ENCODE measurements around the gene UBXN1. TPM values are rescaled to one million over a fixed set of nuclear protein-coding genes. Genes with fewer than 3 reads are reported as not detected.

UBXN1 gene
- total and polyA plus RNA-seq, 9 donors: 81.6 to 170 (median 162) TPM

DNA sequence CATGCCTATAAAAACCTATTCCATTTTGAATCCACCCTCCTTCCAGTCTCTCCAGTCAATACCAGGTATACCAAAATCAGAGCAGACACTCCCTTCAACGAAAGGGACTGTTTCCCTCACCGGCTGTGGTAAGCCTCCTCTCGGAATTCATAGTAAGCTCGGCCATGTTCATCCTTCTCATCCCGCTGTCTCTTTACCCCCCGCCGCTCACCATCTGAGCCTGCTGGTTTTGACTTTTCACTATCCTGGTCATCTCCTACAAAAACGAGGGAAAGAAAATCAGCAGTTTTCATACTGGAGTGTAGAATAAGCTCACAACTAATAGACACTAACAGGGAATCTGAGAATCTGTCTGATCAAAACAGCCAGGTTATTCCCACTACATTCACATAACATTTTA is 45.3 kb upstream of the UBXN1 start:
- Histone ChIP-seq H3K27me3 (ENCODE audit: control insufficient read depth, insufficient read depth, low read length) (no peaks in the 10 kb centered on the region), H3K36me3 (ENCODE audit: control insufficient read depth, insufficient read depth, low read length) (peaks cover 49% of the 10 kb centered on the region), H3K27ac (ENCODE audit: low read length) (no peak overlapping the region), H3K9me3 (replicated peaks; ENCODE audit: control insufficient read depth, low read depth, low read length) (no peaks in the 10 kb centered on the region), H3K4me3 (ENCODE audit: low read length) (no peak overlapping the region), H3K4me1 (ENCODE audit: control insufficient read depth, insufficient read depth, low read length) (peaks cover 15% of the 10 kb centered on the region)
- 58% methylated on average over 7 of the region's 8 CpGs for WGBS (ENCODE audit: insufficient coverage)
- no peak for DNase-seq

DNA sequence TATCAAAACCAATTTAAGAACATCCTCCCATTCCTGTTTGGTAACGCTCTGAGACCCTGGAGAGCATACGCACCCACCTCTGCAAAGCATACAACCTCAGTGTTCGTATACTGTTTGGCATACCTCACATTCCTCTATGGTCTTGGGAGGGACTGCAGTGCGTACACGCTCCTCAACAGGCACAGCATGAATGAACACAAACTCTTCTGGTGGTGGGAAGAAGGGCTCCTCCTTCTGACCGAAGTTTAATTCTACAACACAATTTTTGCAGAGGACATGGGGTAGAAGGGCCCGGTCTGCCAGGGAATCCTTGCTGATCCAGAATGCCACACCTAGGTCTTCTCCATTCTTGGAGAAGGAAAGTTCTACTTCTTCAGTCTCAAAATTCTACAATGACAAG is 43.1 kb upstream of the UBXN1 start:
- peaks cover 66% of the 10 kb centered on the region for H3K36me3 ChIP-seq (ENCODE audit: control insufficient read depth, insufficient read depth, low read length)
- 70% methylated on average over 2 of the region's 7 CpGs for WGBS (ENCODE audit: insufficient coverage)
- DNase-seq: no peak
- H3K27ac ChIP-seq (ENCODE audit: low read length): no peak overlapping the region
- H3K9me3 ChIP-seq (replicated peaks; ENCODE audit: control insufficient read depth, low read depth, low read length): no peaks in the 10 kb centered on the region
- H3K4me1 ChIP-seq (ENCODE audit: control insufficient read depth, insufficient read depth, low read length): peaks cover 10% of the 10 kb centered on the region
- no peaks in the 10 kb centered on the region for H3K27me3 ChIP-seq (ENCODE audit: control insufficient read depth, insufficient read depth, low read length)
- H3K4me3 ChIP-seq (ENCODE audit: low read length): no peak overlapping the region

DNA sequence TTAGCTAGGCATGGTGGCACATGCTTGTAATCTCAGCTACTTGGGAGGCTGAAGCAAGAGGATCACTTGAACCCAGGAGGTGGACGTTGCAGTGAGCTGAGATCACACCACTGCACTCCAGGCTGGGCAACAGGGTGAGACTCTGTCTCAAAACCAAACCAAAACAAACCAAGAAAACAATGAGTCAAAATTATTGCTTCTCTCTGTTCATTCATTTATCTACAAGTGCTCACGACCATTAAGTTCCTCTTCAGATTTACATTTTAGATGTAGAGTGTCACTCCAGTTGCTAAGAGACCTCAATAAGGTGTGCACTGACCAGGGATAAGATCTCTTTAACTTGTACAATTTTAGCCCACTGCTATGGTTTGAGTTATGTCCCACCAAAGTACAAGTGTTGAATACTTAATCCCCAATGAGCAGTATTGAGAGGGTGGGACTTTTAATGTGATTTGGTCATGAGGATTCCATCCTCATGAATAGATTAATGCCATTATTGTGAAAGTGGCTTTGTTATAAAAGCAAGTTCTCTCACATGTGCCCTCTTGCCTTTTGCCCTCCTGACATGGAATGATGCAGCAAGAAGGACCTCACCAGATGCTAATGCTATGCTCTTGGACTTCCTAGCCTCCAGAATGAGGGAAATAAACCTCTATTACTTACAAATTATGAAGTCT is 40.6 kb upstream of the UBXN1 start:
- DNase-seq: no peak
- H3K27ac ChIP-seq (ENCODE audit: low read length): no peak overlapping the region
- H3K4me1 ChIP-seq (ENCODE audit: control insufficient read depth, insufficient read depth, low read length): peaks cover 3% of the 10 kb centered on the region
- no peak overlapping the region for H3K4me3 ChIP-seq (ENCODE audit: low read length)
- peaks cover 87% of the 10 kb centered on the region for H3K36me3 ChIP-seq (ENCODE audit: control insufficient read depth, insufficient read depth, low read length)
- WGBS (ENCODE audit: insufficient coverage): no CpG with 5 or more reads among the region's 2 CpGs
- no peaks in the 10 kb centered on the region for H3K27me3 ChIP-seq (ENCODE audit: control insufficient read depth, insufficient read depth, low read length)
- no peaks in the 10 kb centered on the region for H3K9me3 ChIP-seq (replicated peaks; ENCODE audit: control insufficient read depth, low read depth, low read length)

DNA sequence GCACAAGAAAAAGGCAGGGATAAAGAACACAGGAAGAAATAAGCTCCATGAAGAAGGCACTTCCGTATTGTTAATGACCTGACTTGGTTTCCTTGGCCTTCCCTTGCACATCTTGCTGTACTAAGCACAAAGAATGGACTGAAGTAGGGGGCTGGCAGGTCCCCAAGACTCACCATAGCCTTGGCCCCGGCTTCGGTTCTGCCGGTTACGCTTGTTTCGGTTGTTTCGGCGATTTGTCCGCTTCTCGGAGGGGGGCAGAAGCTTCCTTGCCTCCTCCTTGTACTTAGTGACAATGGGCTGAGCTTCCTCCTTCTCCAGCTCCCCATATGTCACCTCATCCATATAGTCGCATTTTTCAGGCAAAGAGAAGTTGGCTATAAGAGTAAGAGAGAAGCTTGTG is 37.9 kb upstream of the UBXN1 start:
- no peak for DNase-seq

DNA sequence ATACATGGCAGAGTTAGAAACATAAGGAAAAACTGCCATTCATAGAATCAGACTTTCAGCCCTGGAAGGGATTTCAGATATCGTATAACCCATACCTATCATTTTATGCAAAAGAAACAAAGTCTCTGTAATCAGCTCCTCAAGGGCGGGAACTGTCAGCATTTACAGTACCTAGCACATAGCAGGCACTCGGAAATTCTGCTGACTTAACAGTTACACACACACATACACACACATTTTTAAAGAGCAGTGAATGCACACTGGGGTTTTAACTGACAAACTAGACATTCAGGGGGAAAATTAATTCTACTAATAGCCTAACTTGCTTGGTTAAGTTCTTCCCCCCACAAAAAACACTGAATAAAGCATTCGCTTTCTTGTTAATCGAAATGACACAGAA is 37.3 kb upstream of the UBXN1 start:
- WGBS (ENCODE audit: insufficient coverage): 100% methylated on average over 2 of the region's 5 CpGs
- Histone ChIP-seq H3K9me3 (replicated peaks; ENCODE audit: control insufficient read depth, low read depth, low read length) (no peaks in the 10 kb centered on the region), H3K27ac (ENCODE audit: low read length) (no peak overlapping the region), H3K27me3 (ENCODE audit: control insufficient read depth, insufficient read depth, low read length) (no peaks in the 10 kb centered on the region), H3K4me3 (ENCODE audit: low read length) (no peak overlapping the region), H3K36me3 (ENCODE audit: control insufficient read depth, insufficient read depth, low read length) (peaks cover 87% of the 10 kb centered on the region), H3K4me1 (ENCODE audit: control insufficient read depth, insufficient read depth, low read length) (no peaks in the 10 kb centered on the region)
- DNase-seq: no peak

More for the DNA sequence above, 37.9 kb upstream of the UBXN1 start:
- WGBS (ENCODE audit: insufficient coverage): 92% methylated on average over 9 of the region's 11 CpGs
- Histone ChIP-seq H3K27me3 (ENCODE audit: control insufficient read depth, insufficient read depth, low read length) (no peaks in the 10 kb centered on the region), H3K9me3 (replicated peaks; ENCODE audit: control insufficient read depth, low read depth, low read length) (no peaks in the 10 kb centered on the region), H3K4me1 (ENCODE audit: control insufficient read depth, insufficient read depth, low read length) (no peaks in the 10 kb centered on the region), H3K27ac (ENCODE audit: low read length) (no peak overlapping the region), H3K4me3 (ENCODE audit: low read length) (no peak overlapping the region), H3K36me3 (ENCODE audit: control insufficient read depth, insufficient read depth, low read length) (peaks cover 88% of the 10 kb centered on the region)

DNA sequence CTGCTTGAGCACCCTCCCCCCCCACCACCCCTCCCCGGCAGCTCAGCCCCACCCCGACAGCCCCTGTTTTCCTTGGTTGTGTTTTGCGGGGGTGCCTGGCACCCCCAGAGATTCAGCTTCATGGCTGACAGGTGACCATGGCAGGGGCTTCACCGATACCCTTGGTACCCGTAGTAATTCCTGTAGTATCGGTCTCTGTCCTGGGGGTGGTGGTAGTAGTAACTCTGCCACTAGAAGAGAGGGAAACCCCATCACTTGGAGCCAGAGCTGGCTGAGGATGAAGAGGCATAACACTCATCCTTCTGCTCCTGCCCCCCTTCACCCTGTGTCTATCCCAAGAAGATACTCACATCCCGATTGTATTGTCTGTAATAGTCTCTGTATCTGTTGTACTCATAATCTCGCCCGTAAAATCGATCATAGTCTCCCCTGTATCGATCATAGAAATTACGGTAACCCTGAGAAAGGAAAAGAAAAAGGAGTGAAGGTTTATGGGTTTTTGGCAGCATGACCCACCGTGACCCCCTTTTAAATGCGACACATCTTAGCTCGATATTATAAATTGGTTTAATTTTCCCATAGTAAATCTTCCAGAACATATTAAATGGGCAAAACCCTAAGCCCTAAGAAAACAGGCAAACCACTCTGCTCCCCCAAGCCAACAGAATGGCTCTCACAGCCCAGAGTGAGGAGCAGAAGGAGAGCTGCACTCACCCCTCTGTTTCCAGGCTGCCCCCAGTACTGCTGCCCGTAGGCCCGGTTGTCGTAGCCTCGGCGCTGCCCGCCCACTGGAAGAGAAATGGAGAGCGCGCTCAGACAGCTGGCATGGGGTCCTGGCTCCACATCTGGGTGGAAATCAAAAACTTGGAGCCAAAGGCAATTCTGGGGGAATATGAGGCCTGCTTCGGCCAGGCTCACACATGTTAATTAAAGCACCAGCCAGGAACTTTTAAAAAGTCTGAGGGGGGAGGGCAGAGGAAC is 36.6 kb upstream of the UBXN1 start:
- Histone ChIP-seq H3K27me3 (ENCODE audit: control insufficient read depth, insufficient read depth, low read length) (no peaks in the 10 kb centered on the region), H3K36me3 (ENCODE audit: control insufficient read depth, insufficient read depth, low read length) (peaks cover 86% of the 10 kb centered on the region), H3K27ac (ENCODE audit: low read length) (no peak overlapping the region), H3K9me3 (replicated peaks; ENCODE audit: control insufficient read depth, low read depth, low read length) (no peaks in the 10 kb centered on the region), H3K4me1 (ENCODE audit: control insufficient read depth, insufficient read depth, low read length) (peaks cover 2% of the 10 kb centered on the region), H3K4me3 (ENCODE audit: low read length) (no peak overlapping the region)
- no peak for DNase-seq
- 77% methylated on average over 9 of the region's 24 CpGs for WGBS (ENCODE audit: insufficient coverage)

DNA sequence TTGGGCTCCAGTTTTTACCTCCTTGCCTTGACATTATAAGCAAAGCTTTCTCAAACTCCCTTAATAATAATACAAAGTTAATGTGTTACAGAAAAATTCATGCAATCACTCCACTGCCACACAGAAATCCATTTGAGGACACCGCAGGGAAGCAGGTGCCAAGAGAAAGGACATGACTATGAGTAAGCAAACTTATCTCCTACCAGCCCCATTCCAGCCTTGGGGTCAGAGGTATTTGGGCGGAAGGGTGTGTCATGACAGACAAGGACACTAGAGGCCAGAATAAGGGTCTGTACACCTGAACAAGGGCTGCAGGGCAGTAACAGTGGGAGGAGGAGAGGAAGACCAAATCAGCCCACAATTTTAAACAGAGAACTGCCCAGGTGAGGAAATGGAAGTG is 34.5 kb upstream of the UBXN1 start:
- H3K27me3 ChIP-seq (ENCODE audit: control insufficient read depth, insufficient read depth, low read length): no peaks in the 10 kb centered on the region
- H3K9me3 ChIP-seq (replicated peaks; ENCODE audit: control insufficient read depth, low read depth, low read length): no peaks in the 10 kb centered on the region
- no peak for DNase-seq
- peaks cover 73% of the 10 kb centered on the region for H3K36me3 ChIP-seq (ENCODE audit: control insufficient read depth, insufficient read depth, low read length)
- H3K27ac ChIP-seq (ENCODE audit: low read length): no peak overlapping the region
- peaks cover 16% of the 10 kb centered on the region for H3K4me1 ChIP-seq (ENCODE audit: control insufficient read depth, insufficient read depth, low read length)
- no peak overlapping the region for H3K4me3 ChIP-seq (ENCODE audit: low read length)
- WGBS (ENCODE audit: insufficient coverage): 83% methylated on average over 1 of the region's 2 CpGs

DNA sequence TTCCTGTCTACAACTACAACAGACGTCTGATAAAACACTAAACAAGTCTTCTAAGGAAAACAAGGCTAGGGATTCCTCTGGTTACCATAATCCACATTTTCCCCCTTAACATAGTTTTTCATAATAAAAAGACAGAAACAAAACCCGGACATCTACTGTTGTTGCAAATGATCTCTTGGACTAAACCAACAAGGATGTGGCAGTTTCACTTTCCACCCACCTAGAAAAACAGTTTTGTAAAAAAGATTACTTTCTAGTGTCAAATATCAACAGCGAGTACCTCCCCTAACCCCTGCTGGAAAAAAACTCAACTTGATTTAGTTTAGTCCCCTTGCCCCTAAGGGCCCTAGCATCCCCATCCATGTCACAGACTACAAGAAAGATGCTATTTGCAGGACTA is 34.0 kb upstream of the UBXN1 start:
- H3K4me3 ChIP-seq (ENCODE audit: low read length): no peak overlapping the region
- WGBS (ENCODE audit: insufficient coverage): no CpG with 5 or more reads among the region's 3 CpGs
- peaks cover 19% of the 10 kb centered on the region for H3K4me1 ChIP-seq (ENCODE audit: control insufficient read depth, insufficient read depth, low read length)
- no peaks in the 10 kb centered on the region for H3K9me3 ChIP-seq (replicated peaks; ENCODE audit: control insufficient read depth, low read depth, low read length)
- DNase-seq: no peak
- no peak overlapping the region for H3K27ac ChIP-seq (ENCODE audit: low read length)
- H3K36me3 ChIP-seq (ENCODE audit: control insufficient read depth, insufficient read depth, low read length): peaks cover 68% of the 10 kb centered on the region
- no peaks in the 10 kb centered on the region for H3K27me3 ChIP-seq (ENCODE audit: control insufficient read depth, insufficient read depth, low read length)

DNA sequence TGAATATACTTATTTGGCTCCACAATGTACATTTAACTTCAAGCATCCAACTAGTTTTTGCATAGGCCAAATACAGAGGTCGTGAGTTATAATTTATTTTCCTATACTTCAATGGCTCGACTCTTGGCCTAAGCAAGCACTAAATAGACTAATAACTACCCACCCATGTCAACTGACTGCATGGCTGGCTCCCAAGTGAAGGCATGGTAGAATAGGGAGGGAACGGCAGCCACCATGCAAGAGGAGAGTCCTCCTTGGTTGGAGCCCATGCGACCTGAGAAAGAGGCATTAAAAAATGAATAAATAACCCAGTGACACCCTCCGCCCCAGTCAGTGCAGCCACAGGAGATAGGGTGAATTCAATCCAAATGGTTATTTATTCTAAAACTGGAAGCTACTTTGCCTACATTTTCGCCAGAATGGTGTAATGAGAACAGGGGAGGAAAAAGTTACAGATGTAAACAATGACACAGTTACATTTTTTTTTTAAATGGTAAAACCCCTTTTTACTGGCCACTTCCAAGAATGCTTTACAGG is 33.5 kb upstream of the UBXN1 start:
- DNase-seq: no peak
- H3K27ac ChIP-seq (ENCODE audit: low read length): no peak overlapping the region

DNA sequence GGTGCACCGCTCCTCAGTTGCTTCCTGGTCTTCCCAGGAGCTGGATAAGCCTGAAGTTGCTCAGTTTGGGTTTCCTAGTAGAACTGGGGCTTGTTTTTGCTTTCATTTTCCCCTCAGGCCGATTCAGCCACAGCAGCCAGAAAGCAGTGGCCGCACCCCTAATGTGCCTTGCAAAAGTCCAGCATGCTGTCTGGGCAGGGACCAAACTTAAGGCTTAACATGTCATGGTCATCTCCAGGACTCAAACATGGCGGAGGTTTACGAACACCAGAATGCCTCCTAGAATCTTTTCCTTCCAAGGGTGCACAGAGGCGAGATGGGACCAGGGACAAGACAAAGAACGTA is 31.1 kb upstream of the UBXN1 start:
- Histone ChIP-seq H3K27ac (ENCODE audit: low read length) (peak overlapping the region; percentile 86), H3K4me3 (ENCODE audit: low read length) (peak overlapping the region; percentile 57), H3K9me3 (replicated peaks; ENCODE audit: control insufficient read depth, low read depth, low read length) (no peaks in the 10 kb centered on the region), H3K27me3 (ENCODE audit: control insufficient read depth, insufficient read depth, low read length) (no peaks in the 10 kb centered on the region), H3K4me1 (ENCODE audit: control insufficient read depth, insufficient read depth, low read length) (peaks cover 41% of the 10 kb centered on the region), H3K36me3 (ENCODE audit: control insufficient read depth, insufficient read depth, low read length) (peaks cover 47% of the 10 kb centered on the region)
- 58% methylated on average over 4 of the region's 7 CpGs for whole genome bisulfite sequencing (ENCODE audit: insufficient coverage)
- peak; percentile 61 for DNase-seq

More for the DNA sequence above, 33.5 kb upstream of the UBXN1 start:
- Histone ChIP-seq H3K36me3 (ENCODE audit: control insufficient read depth, insufficient read depth, low read length) (peaks cover 66% of the 10 kb centered on the region), H3K27me3 (ENCODE audit: control insufficient read depth, insufficient read depth, low read length) (no peaks in the 10 kb centered on the region), H3K9me3 (replicated peaks; ENCODE audit: control insufficient read depth, low read depth, low read length) (no peaks in the 10 kb centered on the region), H3K4me1 (ENCODE audit: control insufficient read depth, insufficient read depth, low read length) (peaks cover 22% of the 10 kb centered on the region), H3K4me3 (ENCODE audit: low read length) (no peak overlapping the region)
- WGBS (ENCODE audit: insufficient coverage): 100% methylated on average over 1 of the region's 6 CpGs
